Gastrocnemius medialis (tissue), 4 donors: ENCODE data around the gene DNAAF2.

Experiments
- CTCF ChIP-seq, 5 experiments: fragments of 450-650 bp in 3 of 5; fragments of 200-600 bp in 2 of 5; sonication (generic) in 2 of 5; IDR thresholded peaks in 4 of 5; conservative IDR thresholded peaks in 1 of 5; 1 replicate in 4 of 5; 2 replicates in 1 of 5; pipeline ENCODE4 v1.5.1; 2016 to 2019; ENCODE audit warnings: antibody characterized with exemption in 5 of 5, mild to moderate bottlenecking in 3 of 5, moderate library complexity in 3 of 5
- POLR2A ChIP-seq, 2 donors: fragments of 450-650 bp; IDR thresholded peaks; one replicate each; pipeline ENCODE4 v1.6.1; 2017; ENCODE audit warnings: antibody characterized with exemption in 2 of 2, mild to moderate bottlenecking in 2 of 2, moderate library complexity in 2 of 2

DNA sequence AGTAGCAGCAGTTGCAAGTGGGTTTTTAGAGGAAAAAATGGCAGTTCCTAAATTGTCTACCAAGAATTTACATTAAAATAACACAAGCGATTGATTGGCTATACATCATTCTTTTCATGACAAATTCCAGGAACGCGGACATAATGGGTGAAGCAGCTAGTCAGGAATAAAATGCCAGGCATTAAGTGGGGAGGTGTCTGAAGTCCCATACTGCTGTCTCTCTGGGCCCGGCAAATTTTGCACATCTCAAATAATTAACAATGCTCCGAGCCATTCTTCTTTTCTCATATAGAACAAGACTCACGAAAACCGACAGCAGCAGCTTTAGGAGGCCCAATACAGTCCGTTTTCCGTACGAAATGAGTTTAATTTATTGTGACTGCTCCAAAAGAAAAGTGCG lies 15.3 kb downstream of the DNAAF2 start:
- TF ChIP-seq CTCF (IDR thresholded peaks at IDR 0.05 in 4 of 5, conservative IDR thresholded peaks at IDR 0.05 in 1 of 5) (no peak), POLR2A (IDR thresholded peaks at IDR 0.05) (no peak)
